Limb (tissue), 2 donors: ENCODE measurements around the gene GRID1.
"Not testable (repeated sequence)": the region's sequence is repeated elsewhere in the genome, so short reads cannot be mapped to it uniquely, and the experiment has no call there.

Source experiments
- DNase-seq, 2 donors: peaks; one replicate each; pipeline ENCODE4 v3.0.0-alpha.2; 2016; ENCODE audit errors: extremely low spot score in 2 of 2

The GRID1 gene

GRCh38 chr10:86111902-86112545, 254.6 kb downstream of the GRID1 start:
- peak in 1 of 2 donors; percentile 28 for DNase-seq

GRCh38 chr10:86110156-86110786, 256.3 kb downstream of the GRID1 start:
- no peak for DNase-seq

- DNase-seq, result no peak
These were observed 257.2 kb downstream of the GRID1 start for GRCh38 chr10:86109421-86109820.

- no peak for DNase-seq
These were observed 257.9 kb downstream of the GRID1 start for GRCh38 chr10:86108696-86109095.

- DNase-seq, result not testable (repeated sequence)
These were observed 258.8 kb downstream of the GRID1 start for GRCh38 chr10:86107611-86108310.

- no peak for DNase-seq
These were observed 259.5 kb downstream of the GRID1 start for GRCh38 chr10:86107131-86107530.

- no peak for DNase-seq
These were observed 260.0 kb downstream of the GRID1 start for GRCh38 chr10:86106616-86107015.

- DNase-seq, result no peak
These were observed 261.0 kb downstream of the GRID1 start for GRCh38 chr10:86105640-86106039.

GRCh38 chr10:86105181-86105580, 261.4 kb downstream of the GRID1 start:
- DNase-seq, result no peak

- no peak for DNase-seq
These were observed 261.9 kb downstream of the GRID1 start for GRCh38 chr10:86104611-86105145.

GRCh38 chr10:86104156-86104555, 262.4 kb downstream of the GRID1 start:
- DNase-seq, result no peak

GRCh38 chr10:86103391-86104101, 263.0 kb downstream of the GRID1 start:
- DNase-seq, result no peak

GRCh38 chr10:86102451-86102850, 264.1 kb downstream of the GRID1 start:
- DNase-seq, result no peak

GRCh38 chr10:86102031-86102430, 264.6 kb downstream of the GRID1 start:
- no peak for DNase-seq

- no peak for DNase-seq
These were observed 266.0 kb downstream of the GRID1 start for GRCh38 chr10:86100581-86101061.

GRCh38 chr10:86099542-86100334, 266.9 kb downstream of the GRID1 start:
- no peak for DNase-seq

- DNase-seq, result no peak
These were observed 268.3 kb downstream of the GRID1 start for GRCh38 chr10:86098187-86098881.

- not testable (repeated sequence) for DNase-seq
These were observed 271.5 kb downstream of the GRID1 start for GRCh38 chr10:86095061-86095460.

GRCh38 chr10:86092311-86092710, 274.3 kb downstream of the GRID1 start:
- not testable (repeated sequence) for DNase-seq

- no peak for DNase-seq
These were observed 275.4 kb downstream of the GRID1 start for GRCh38 chr10:86091216-86091615.
